Measurements from ENCODE around the gene MC1R.
"Not testable (repeated sequence)": the region's sequence is repeated elsewhere in the genome, so short reads cannot be mapped to it uniquely, and the experiment has no call there.

Gene MC1R

DNA sequence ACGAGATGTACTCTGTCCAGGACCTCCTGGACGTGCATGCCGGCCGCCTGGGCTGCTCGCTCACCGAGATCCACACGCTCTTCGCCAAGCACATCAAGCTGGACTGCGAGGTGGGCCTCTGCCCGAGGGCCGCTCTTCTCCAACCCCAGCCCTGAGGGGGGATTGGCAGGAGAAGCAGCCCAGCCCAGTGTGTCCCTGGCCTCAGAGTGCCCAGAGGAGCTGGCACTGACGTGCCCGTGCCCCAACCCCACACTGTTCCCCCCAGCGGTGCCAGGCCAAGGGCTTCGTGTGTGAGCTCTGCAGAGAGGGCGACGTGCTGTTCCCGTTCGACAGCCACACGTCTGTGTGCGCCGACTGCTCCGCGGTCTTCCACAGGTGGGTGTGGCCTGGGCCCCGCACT lies 45.5 kb downstream of the MC1R start:
- no peak for DNase-seq

DNA sequence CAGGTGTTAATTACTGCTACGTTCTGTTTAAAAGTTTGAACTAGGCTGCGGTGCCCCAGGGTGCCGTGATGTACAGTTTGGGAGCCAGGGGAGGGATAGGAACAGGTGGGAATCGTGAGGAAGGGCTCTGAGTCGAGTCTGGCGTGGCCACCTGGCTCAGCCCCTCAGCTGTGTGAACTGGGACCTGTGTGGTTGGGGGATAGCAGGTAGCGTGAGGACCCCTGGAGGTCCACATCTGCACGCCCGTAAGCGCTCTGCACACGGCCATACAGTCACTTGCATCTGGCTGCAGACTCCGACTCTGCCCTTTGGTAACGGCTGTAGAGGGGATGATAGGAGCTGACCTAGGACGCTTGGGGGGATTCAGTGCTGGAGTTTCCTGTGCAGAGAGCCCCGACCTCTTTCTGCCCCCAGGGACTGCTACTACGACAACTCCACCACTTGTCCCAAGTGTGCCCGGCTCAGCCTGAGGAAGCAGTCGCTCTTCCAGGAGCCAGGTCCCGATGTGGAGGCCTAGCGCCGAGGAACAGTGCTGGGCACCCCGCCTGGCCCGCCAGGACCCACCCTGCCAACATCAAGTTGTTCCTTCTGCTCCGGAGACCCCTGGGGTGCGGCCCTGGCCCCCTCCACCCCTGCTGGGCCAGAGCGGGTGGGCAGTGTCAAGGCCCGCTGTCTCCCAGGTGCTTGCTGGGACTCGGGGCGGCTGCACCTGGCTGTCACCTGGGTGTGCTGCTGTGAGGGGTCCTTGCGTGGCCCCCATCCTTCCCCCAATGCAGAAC lies 47.0 kb downstream of the MC1R start:
- DNase-seq = no peak

DNA sequence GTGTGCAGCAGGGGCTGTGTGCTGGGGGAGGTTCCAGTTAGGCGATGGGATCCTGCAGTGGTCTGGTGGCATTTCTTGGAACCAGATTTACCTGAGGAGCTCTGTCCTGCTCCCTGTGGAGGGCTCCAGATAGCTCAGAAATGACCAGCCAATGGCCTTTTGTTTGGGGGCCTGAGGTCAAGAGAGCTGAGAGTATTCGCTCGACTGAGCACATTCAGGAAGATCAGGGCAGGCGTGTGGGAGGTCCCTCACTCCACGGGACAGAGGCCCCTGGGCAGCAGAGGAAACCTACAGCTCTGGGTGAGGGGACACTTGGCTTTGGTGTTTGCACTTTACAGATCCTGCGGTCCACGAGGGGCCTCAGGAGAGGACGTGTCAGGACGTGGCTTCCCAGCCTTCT lies 48.1 kb downstream of the MC1R start:
- no peak for DNase-seq

DNA sequence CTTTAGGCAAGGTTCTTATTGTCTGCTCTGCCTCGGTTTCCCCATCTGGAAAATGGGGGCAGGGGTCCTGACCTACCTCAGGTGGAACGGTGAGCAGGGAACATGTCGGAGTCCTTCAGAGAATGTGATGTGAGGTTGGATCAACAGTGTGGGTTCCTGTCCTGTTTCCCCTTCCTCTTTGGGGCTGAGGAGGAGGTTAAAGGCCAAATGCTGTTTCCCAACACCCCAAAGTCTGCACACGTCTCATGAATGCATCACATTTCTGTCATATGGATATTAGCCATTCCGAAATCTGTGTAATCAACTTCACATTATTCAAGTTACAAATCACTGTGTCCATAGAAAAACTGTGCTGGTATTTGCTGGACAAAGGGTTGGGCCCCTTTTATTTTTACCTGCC lies 48.8 kb downstream of the MC1R start:
- not testable (repeated sequence) for DNase-seq

DNA sequence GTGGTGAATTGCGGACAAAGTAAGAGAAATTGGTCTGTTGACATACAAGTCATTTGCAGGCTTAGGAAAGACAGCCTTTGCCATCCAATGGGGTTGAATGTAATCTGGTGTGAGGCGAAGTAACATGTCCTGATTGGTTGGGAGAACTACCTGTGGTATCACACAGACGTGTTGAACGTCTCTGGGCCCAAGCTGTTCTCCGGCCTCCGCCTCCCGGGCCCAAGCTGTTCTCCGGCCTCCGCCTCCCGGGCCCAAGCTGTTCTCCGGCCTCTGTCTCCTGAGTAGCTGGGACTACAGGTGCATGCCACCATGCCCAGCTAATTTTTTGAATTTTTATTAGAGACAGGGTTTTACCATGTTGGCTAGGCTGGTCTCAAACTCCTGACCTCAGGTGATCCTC lies 49.4 kb downstream of the MC1R start:
- DNase-seq = not testable (repeated sequence)

DNA sequence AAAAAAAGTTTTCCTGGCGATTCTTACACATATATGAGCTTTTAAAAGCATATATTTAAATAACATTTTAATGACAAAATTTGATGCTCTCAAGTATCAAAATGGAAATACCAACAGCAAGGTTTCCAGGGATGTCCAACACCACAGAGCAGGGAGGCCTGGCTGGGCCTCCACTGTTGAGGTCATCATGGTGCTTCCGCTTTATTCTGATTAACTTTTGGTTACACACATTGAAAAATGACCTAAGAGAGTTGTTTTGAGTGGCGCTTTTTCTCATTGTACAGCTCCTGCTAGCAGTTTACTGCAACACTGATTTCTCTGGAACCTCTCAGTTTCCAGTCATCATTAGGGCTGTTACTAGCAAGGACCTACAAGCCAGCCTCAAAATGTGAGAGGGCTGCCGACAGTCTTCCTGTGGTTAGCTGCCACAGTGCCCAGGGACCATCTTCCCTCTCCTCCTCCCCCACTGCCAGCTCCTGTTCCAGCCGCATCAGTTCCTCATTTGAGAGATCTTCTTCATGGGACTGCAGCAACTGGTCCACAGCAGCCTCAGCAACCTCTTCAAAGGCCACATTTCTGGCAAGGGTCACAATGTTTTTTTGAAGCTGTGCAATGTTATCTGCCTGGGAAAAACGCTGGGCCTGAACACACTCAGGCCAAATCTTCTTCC lies 51.2 kb downstream of the MC1R start:
- DNase-seq = no peak

Data from stimulated activated CD8-positive, alpha-beta memory T cell treated with anti-CD3 and anti-CD28 coated beads, Interleukin-4, amount 100 ng/mL, for 48 hours (primary cell).